ENCODE measurements around the gene EIF4G3. TPM values are rescaled to one million over a fixed set of nuclear protein-coding genes. Genes with fewer than 3 reads are reported as not detected.

The EIF4G3 gene
- total RNA-seq, 1 donor from 2014 or later: 43.0 TPM

GRCh38 chr1:20821466-20821865, 355.2 kb downstream of the EIF4G3 start:
- Histone ChIP-seq H3K4me1 (no peaks in the 10 kb centered on the region), H3K9me3 (no peaks in the 10 kb centered on the region), H3K27ac (no peak overlapping the region), H3K27me3 (ENCODE audit: low read depth) (no peaks in the 10 kb centered on the region), H3K4me3 (no peak overlapping the region), H3K36me3 (peaks cover 47% of the 10 kb centered on the region)
- no peak for ATAC-seq
- intact Hi-C loops (cut with DNase I): no loop called here
- DNase-seq: no peak
- no peak for TF ChIP-seq CTCF (IDR thresholded peaks at IDR 0.05)

- H3K9me3 ChIP-seq: no peaks in the 10 kb centered on the region
- no peak overlapping the region for H3K27ac ChIP-seq
- no peaks in the 10 kb centered on the region for H3K27me3 ChIP-seq (ENCODE audit: low read depth)
- peaks cover 44% of the 10 kb centered on the region for H3K36me3 ChIP-seq
- H3K4me1 ChIP-seq: no peaks in the 10 kb centered on the region
- H3K4me3 ChIP-seq: no peak overlapping the region
- no peak for DNase-seq
- intact Hi-C loops (cut with DNase I): no loop called here
- no peak for TF ChIP-seq CTCF (IDR thresholded peaks at IDR 0.05)
- no peak for ATAC-seq
These were observed 356.9 kb downstream of the EIF4G3 start for GRCh38 chr1:20819818-20820217.

GRCh38 chr1:20814534-20814871, 362.2 kb downstream of the EIF4G3 start:
- H3K4me1 ChIP-seq: no peaks in the 10 kb centered on the region
- H3K9me3 ChIP-seq: no peaks in the 10 kb centered on the region
- TF ChIP-seq CTCF (IDR thresholded peaks at IDR 0.05): no peak
- peaks cover 40% of the 10 kb centered on the region for H3K36me3 ChIP-seq
- DNase-seq (no peak), ATAC-seq (no peak)
- H3K27me3 ChIP-seq (ENCODE audit: low read depth): no peaks in the 10 kb centered on the region
- no peak overlapping the region for H3K27ac ChIP-seq
- intact Hi-C loops (cut with DNase I): no loop called here
- no peak overlapping the region for H3K4me3 ChIP-seq

GRCh38 chr1:20811916-20812315, 364.8 kb downstream of the EIF4G3 start:
- Histone ChIP-seq H3K27ac (no peak overlapping the region), H3K9me3 (no peaks in the 10 kb centered on the region), H3K27me3 (ENCODE audit: low read depth) (no peaks in the 10 kb centered on the region), H3K36me3 (peaks cover 31% of the 10 kb centered on the region), H3K4me1 (no peaks in the 10 kb centered on the region), H3K4me3 (no peak overlapping the region)
- ATAC-seq: no peak
- intact Hi-C loops (cut with DNase I): no loop called here
- DNase-seq: no peak
- no peak for TF ChIP-seq CTCF (IDR thresholded peaks at IDR 0.05)

- no peak overlapping the region for H3K27ac ChIP-seq
- no peak for TF ChIP-seq CTCF (IDR thresholded peaks at IDR 0.05)
- ATAC-seq: no peak
These were observed 383.5 kb downstream of the EIF4G3 start for GRCh38 chr1:20793236-20793635.

GRCh38 chr1:20792196-20792595, 384.5 kb downstream of the EIF4G3 start:
- Histone ChIP-seq H3K36me3 (no peaks in the 10 kb centered on the region), H3K4me3 (no peak overlapping the region), H3K27ac (no peak overlapping the region), H3K9me3 (no peaks in the 10 kb centered on the region), H3K4me1 (peaks cover 9% of the 10 kb centered on the region), H3K27me3 (ENCODE audit: low read depth) (no peaks in the 10 kb centered on the region)
- intact Hi-C loops (cut with DNase I): no loop called here
- DNase-seq: no peak
- no peak for ATAC-seq
- TF ChIP-seq CTCF (IDR thresholded peaks at IDR 0.05): no peak

More at GRCh38 chr1:20793236-20793635, 383.5 kb downstream of the EIF4G3 start:
- peaks cover 3% of the 10 kb centered on the region for H3K4me1 ChIP-seq
- H3K36me3 ChIP-seq: no peaks in the 10 kb centered on the region
- H3K27me3 ChIP-seq (ENCODE audit: low read depth): no peaks in the 10 kb centered on the region
- no peaks in the 10 kb centered on the region for H3K9me3 ChIP-seq
- no peak for DNase-seq
- H3K4me3 ChIP-seq: no peak overlapping the region
- intact Hi-C loops (cut with DNase I): no loop called here

Data from lower lobe of right lung (tissue), 2 donors.